ENCODE data around the gene STIM2.
"Not testable (repeated sequence)": the region's sequence is repeated elsewhere in the genome, so short reads cannot be mapped to it uniquely, and the experiment has no call there.

The STIM2 gene

GRCh38 chr4:27017623-27018022 lies 157.0 kb downstream of the STIM2 start:
- H3K4me3 ChIP-seq (ENCODE audit: low read length): no peak overlapping the region
- peaks cover 6% of the 10 kb centered on the region for H3K4me1 ChIP-seq (ENCODE audit: insufficient read depth, low read length)
- peaks cover 16% of the 10 kb centered on the region for H3K36me3 ChIP-seq (ENCODE audit: insufficient read depth, low read length)
- no peak overlapping the region for H3K27ac ChIP-seq (ENCODE audit: low read depth, low read length)
- no peak overlapping the region for H3K9ac ChIP-seq (ENCODE audit: low read depth, low read length)
- 93% methylated on average over 12 of the region's 12 CpGs for WGBS
- no peaks in the 10 kb centered on the region for H3K27me3 ChIP-seq (ENCODE audit: insufficient read depth, low read length)
- no peaks in the 10 kb centered on the region for H3K9me3 ChIP-seq (ENCODE audit: insufficient read depth, low read depth, low read length)

- peaks cover 20% of the 10 kb centered on the region for H3K36me3 ChIP-seq (ENCODE audit: insufficient read depth, low read length)
- H3K9me3 ChIP-seq (ENCODE audit: insufficient read depth, low read depth, low read length): no peaks in the 10 kb centered on the region
Measured at GRCh38 chr4:27018076-27018475, 157.4 kb downstream of the STIM2 start.

DNA sequence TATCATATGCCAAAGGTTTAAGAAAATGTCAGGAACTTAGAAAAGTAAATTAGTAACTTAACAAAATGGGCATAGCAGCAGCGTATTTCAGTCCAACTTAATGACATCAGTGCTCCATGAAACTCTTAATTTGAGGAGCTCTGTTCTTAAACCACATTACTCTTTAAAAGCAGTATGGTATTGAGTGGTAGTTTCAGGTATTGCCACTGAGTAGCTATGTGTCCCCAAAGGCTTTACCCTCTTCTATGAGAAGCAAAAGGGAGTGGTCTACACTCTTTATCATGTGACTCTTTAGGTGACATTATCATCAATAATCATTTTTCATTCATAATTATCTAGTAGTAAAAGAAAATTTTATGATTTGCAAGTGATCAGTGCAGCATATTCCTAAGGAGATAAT lies 158.3 kb downstream of the STIM2 start:
- 92% methylated on average over 1 of the region's 1 CpG for WGBS

More at GRCh38 chr4:27018076-27018475, 157.4 kb downstream of the STIM2 start:
- Histone ChIP-seq H3K9ac (ENCODE audit: low read depth, low read length) (no peak overlapping the region), H3K27me3 (ENCODE audit: insufficient read depth, low read length) (no peaks in the 10 kb centered on the region), H3K27ac (ENCODE audit: low read depth, low read length) (no peak overlapping the region), H3K4me1 (ENCODE audit: insufficient read depth, low read length) (peaks cover 6% of the 10 kb centered on the region), H3K4me3 (ENCODE audit: low read length) (no peak overlapping the region)
- 96% methylated on average over 5 of the region's 5 CpGs for WGBS

GRCh38 chr4:27019766-27020165 lies 159.1 kb downstream of the STIM2 start:
- Histone ChIP-seq H3K36me3 (ENCODE audit: insufficient read depth, low read length) (peaks cover 25% of the 10 kb centered on the region), H3K9ac (ENCODE audit: low read depth, low read length) (no peak overlapping the region), H3K27ac (ENCODE audit: low read depth, low read length) (no peak overlapping the region), H3K4me3 (ENCODE audit: low read length) (no peak overlapping the region), H3K9me3 (ENCODE audit: insufficient read depth, low read depth, low read length) (no peaks in the 10 kb centered on the region), H3K27me3 (ENCODE audit: insufficient read depth, low read length) (no peaks in the 10 kb centered on the region), H3K4me1 (ENCODE audit: insufficient read depth, low read length) (peaks cover 6% of the 10 kb centered on the region)
- no CpG with 5 or more reads among the region's 1 CpG for WGBS

More for the DNA sequence above, 158.3 kb downstream of the STIM2 start:
- Histone ChIP-seq H3K27me3 (ENCODE audit: insufficient read depth, low read length) (no peaks in the 10 kb centered on the region), H3K9me3 (ENCODE audit: insufficient read depth, low read depth, low read length) (no peaks in the 10 kb centered on the region), H3K9ac (ENCODE audit: low read depth, low read length) (no peak overlapping the region), H3K27ac (ENCODE audit: low read depth, low read length) (no peak overlapping the region), H3K4me3 (ENCODE audit: low read length) (no peak overlapping the region), H3K4me1 (ENCODE audit: insufficient read depth, low read length) (peaks cover 6% of the 10 kb centered on the region), H3K36me3 (ENCODE audit: insufficient read depth, low read length) (peaks cover 25% of the 10 kb centered on the region)

DNA sequence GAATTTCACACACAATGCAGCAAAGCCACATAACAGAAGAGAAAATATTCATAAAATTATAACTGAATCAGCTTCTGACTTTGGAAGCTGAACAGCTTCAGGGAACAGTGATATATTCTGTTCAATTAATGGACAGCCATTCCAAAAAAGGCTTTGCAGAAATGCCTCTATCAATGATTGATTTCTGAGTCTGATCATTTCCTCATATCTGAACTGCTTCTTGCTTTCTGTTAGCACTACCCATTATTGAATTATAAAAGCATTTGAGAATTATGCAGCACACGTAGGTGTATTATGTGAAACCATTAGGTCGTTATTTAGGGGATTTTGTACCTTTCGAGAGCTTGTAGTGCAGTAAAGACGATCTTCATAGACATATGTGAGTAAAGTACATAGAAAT lies 159.6 kb downstream of the STIM2 start:
- H3K27ac ChIP-seq (ENCODE audit: low read depth, low read length): no peak overlapping the region
- no peak overlapping the region for H3K4me3 ChIP-seq (ENCODE audit: low read length)
- H3K36me3 ChIP-seq (ENCODE audit: insufficient read depth, low read length): peaks cover 25% of the 10 kb centered on the region
- H3K9me3 ChIP-seq (ENCODE audit: insufficient read depth, low read depth, low read length): no peaks in the 10 kb centered on the region
- 92% methylated on average over 4 of the region's 4 CpGs for WGBS
- H3K9ac ChIP-seq (ENCODE audit: low read depth, low read length): no peak overlapping the region
- peaks cover 6% of the 10 kb centered on the region for H3K4me1 ChIP-seq (ENCODE audit: insufficient read depth, low read length)
- H3K27me3 ChIP-seq (ENCODE audit: insufficient read depth, low read length): no peaks in the 10 kb centered on the region

DNA sequence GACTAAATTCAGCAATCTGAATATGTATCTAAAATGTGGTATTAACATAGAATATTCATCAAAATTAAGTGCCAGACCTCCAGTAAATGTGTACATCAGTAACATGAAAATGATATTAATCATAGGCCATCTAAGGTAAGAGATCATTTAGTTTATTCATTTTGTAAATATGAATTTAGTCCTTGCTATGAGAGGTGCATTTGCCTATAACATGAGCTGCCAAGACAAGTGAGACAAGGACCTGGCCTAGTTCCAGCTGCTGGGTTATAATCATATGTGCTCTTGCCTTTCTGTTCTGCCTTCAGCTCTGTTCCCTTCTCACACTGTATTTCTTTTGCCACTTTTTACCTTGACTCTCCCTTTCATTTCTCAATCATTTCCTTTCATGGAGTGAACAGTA lies 160.0 kb downstream of the STIM2 start:
- peaks cover 25% of the 10 kb centered on the region for H3K36me3 ChIP-seq (ENCODE audit: insufficient read depth, low read length)
- no peaks in the 10 kb centered on the region for H3K9me3 ChIP-seq (ENCODE audit: insufficient read depth, low read depth, low read length)

GRCh38 chr4:27022963-27023362 lies 162.3 kb downstream of the STIM2 start:
- WGBS: 96% methylated on average over 3 of the region's 3 CpGs
- no peak overlapping the region for H3K4me3 ChIP-seq (ENCODE audit: low read length)
- H3K9ac ChIP-seq (ENCODE audit: low read depth, low read length): no peak overlapping the region
- no peaks in the 10 kb centered on the region for H3K4me1 ChIP-seq (ENCODE audit: insufficient read depth, low read length)
- no peaks in the 10 kb centered on the region for H3K27me3 ChIP-seq (ENCODE audit: insufficient read depth, low read length)
- H3K27ac ChIP-seq (ENCODE audit: low read depth, low read length): no peak overlapping the region
- H3K9me3 ChIP-seq (ENCODE audit: insufficient read depth, low read depth, low read length): no peaks in the 10 kb centered on the region
- H3K36me3 ChIP-seq (ENCODE audit: insufficient read depth, low read length): peaks cover 25% of the 10 kb centered on the region

More for the DNA sequence above, 160.0 kb downstream of the STIM2 start:
- Histone ChIP-seq H3K9ac (ENCODE audit: low read depth, low read length) (no peak overlapping the region), H3K27ac (ENCODE audit: low read depth, low read length) (no peak overlapping the region), H3K4me3 (ENCODE audit: low read length) (no peak overlapping the region), H3K27me3 (ENCODE audit: insufficient read depth, low read length) (no peaks in the 10 kb centered on the region), H3K4me1 (ENCODE audit: insufficient read depth, low read length) (peaks cover 6% of the 10 kb centered on the region)

- Histone ChIP-seq H3K9ac (ENCODE audit: low read depth, low read length) (no peak overlapping the region), H3K36me3 (ENCODE audit: insufficient read depth, low read length) (peaks cover 24% of the 10 kb centered on the region), H3K4me1 (ENCODE audit: insufficient read depth, low read length) (no peaks in the 10 kb centered on the region), H3K9me3 (ENCODE audit: insufficient read depth, low read depth, low read length) (no peaks in the 10 kb centered on the region), H3K27me3 (ENCODE audit: insufficient read depth, low read length) (no peaks in the 10 kb centered on the region), H3K4me3 (ENCODE audit: low read length) (no peak overlapping the region), H3K27ac (ENCODE audit: low read depth, low read length) (no peak overlapping the region)
- WGBS: 97% methylated on average over 4 of the region's 4 CpGs
Measured at GRCh38 chr4:27023366-27023765, 162.7 kb downstream of the STIM2 start.

DNA sequence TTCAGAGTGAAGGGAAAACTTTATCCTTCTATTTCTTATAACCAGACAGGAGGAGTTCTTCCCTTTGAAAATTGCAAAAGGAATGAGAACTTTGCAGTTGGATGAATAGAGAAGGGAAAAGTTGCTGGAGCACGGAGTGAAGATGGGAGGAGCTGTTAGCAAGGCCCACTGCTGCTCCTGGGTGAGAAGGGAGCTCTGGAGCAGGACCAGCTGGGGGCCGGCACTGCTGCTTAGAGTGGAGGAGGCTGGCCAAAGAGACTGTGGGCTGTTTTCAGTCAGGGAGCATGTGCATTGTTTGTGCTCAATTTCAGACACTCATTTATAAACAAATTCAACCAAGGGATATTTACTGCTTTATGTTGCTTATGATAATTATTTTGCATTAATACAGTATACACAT lies 164.2 kb downstream of the STIM2 start:
- Histone ChIP-seq H3K4me1 (ENCODE audit: insufficient read depth, low read length) (no peaks in the 10 kb centered on the region), H3K27ac (ENCODE audit: low read depth, low read length) (no peak overlapping the region), H3K36me3 (ENCODE audit: insufficient read depth, low read length) (peaks cover 15% of the 10 kb centered on the region), H3K9ac (ENCODE audit: low read depth, low read length) (no peak overlapping the region), H3K4me3 (ENCODE audit: low read length) (no peak overlapping the region), H3K9me3 (ENCODE audit: insufficient read depth, low read depth, low read length) (no peaks in the 10 kb centered on the region), H3K27me3 (ENCODE audit: insufficient read depth, low read length) (no peaks in the 10 kb centered on the region)
- WGBS: 32% methylated on average over 2 of the region's 2 CpGs

- Histone ChIP-seq H3K9ac (ENCODE audit: low read depth, low read length) (no peak overlapping the region), H3K4me1 (ENCODE audit: insufficient read depth, low read length) (no peaks in the 10 kb centered on the region), H3K36me3 (ENCODE audit: insufficient read depth, low read length) (peaks cover 11% of the 10 kb centered on the region), H3K27me3 (ENCODE audit: insufficient read depth, low read length) (no peaks in the 10 kb centered on the region), H3K27ac (ENCODE audit: low read depth, low read length) (no peak overlapping the region), H3K9me3 (ENCODE audit: insufficient read depth, low read depth, low read length) (no peaks in the 10 kb centered on the region), H3K4me3 (ENCODE audit: low read length) (no peak overlapping the region)
- WGBS: 97% methylated on average over 2 of the region's 2 CpGs
Measured at GRCh38 chr4:27027428-27027827, 166.8 kb downstream of the STIM2 start.

GRCh38 chr4:27035127-27035526 lies 174.5 kb downstream of the STIM2 start:
- H3K4me1 ChIP-seq (ENCODE audit: insufficient read depth, low read length); H3K9ac ChIP-seq (ENCODE audit: low read depth, low read length); H3K36me3 ChIP-seq (ENCODE audit: insufficient read depth, low read length); H3K9me3 ChIP-seq (ENCODE audit: insufficient read depth, low read depth, low read length); H3K27me3 ChIP-seq (ENCODE audit: insufficient read depth, low read length); H3K4me3 ChIP-seq (ENCODE audit: low read length); H3K27ac ChIP-seq (ENCODE audit: low read depth, low read length): not testable (repeated sequence)
- whole genome bisulfite sequencing: 97% methylated on average over 3 of the region's 3 CpGs

GRCh38 chr4:27040356-27040755 lies 179.7 kb downstream of the STIM2 start:
- Histone ChIP-seq H3K9me3 (ENCODE audit: insufficient read depth, low read depth, low read length) (no peaks in the 10 kb centered on the region; the same call in 1 of the 2 replicates), H3K4me3 (ENCODE audit: low read length) (no peak overlapping the region), H3K4me1 (ENCODE audit: insufficient read depth, low read length) (no peaks in the 10 kb centered on the region), H3K9ac (ENCODE audit: low read depth, low read length) (no peak overlapping the region), H3K27me3 (ENCODE audit: insufficient read depth, low read length) (no peaks in the 10 kb centered on the region), H3K27ac (ENCODE audit: low read depth, low read length) (no peak overlapping the region), H3K36me3 (ENCODE audit: insufficient read depth, low read length) (no peaks in the 10 kb centered on the region)
- 96% methylated on average over 6 of the region's 6 CpGs for WGBS

All from HUES64 (cell line).